Neural cell (in vitro differentiated cells): ENCODE data around the gene FLYWCH1. TPM values are rescaled to one million over a fixed set of nuclear protein-coding genes. Genes with fewer than 3 reads are reported as not detected.

Source experiments
- H2AFZ ChIP-seq: fragments of 200-600, 300-800 bp; sonication (generic), shearing (Covaris generic); 2 replicates; pipeline ENCODE4 v1.6.0; 2014; ENCODE audit warnings: low read depth, mild to moderate bottlenecking, antibody characterized with exemption, low read length, moderate library complexity
- H3F3A ChIP-seq: fragments of 200-600 bp; shearing (Covaris generic); 2 replicates; pipeline ENCODE4 v1.6.1; 2016; ENCODE audit warnings: mild to moderate bottlenecking, moderate library complexity, mixed read lengths, antibody characterized with exemption, low read length; ENCODE audit not compliant: insufficient read depth, poor library complexity, severe bottlenecking
- H3K27ac ChIP-seq: fragments of 200-600, 300-800 bp; sonication (generic), shearing (Covaris generic); 2 replicates; pipeline ENCODE4 v1.5.1; 2014; ENCODE audit warnings: mild to moderate bottlenecking, low read length, moderate library complexity
- H3K27me3 ChIP-seq: fragments of 300-800, 200-600 bp; sonication (generic), shearing (Covaris generic); 2 replicates; pipeline ENCODE4 v1.6.0; 2014; ENCODE audit warnings: mild to moderate bottlenecking, low read depth, low read length, moderate library complexity; ENCODE audit not compliant: insufficient read depth
- H3K36me3 ChIP-seq: fragments of 300-800, 200-600 bp; sonication (generic), shearing (Covaris generic); 2 replicates; pipeline ENCODE4 v1.5.1; 2014; ENCODE audit warnings: mild to moderate bottlenecking, antibody characterized with exemption, low read length, moderate library complexity; ENCODE audit not compliant: insufficient read depth
- H3K4me2 ChIP-seq: fragments of 300-800, 200-600 bp; sonication (generic), shearing (Covaris generic); 2 replicates; pipeline ENCODE4 v1.6.0; 2014; ENCODE audit warnings: mild to moderate bottlenecking, low read length
- H3K4me3 ChIP-seq: fragments of 300-800, 200-600 bp; sonication (generic), shearing (Covaris generic); 2 replicates; pipeline ENCODE4 v1.5.1; 2014; ENCODE audit warnings: mild to moderate bottlenecking, low read length, moderate library complexity
- H3K79me2 ChIP-seq: fragments of 200-600 bp; shearing (Covaris generic); replicated peaks from 2 replicates; pipeline ENCODE4 v1.6.0; 2014; ENCODE audit warnings: mild to moderate bottlenecking, low read length, moderate library complexity; ENCODE audit not compliant: insufficient read depth
- H3K9ac ChIP-seq: fragments of 300-800, 200-600 bp; sonication (generic), shearing (Covaris generic); 2 replicates; pipeline ENCODE4 v1.6.1; 2016; ENCODE audit warnings: mild to moderate bottlenecking, low read length, mixed read lengths
- H3K9me2 ChIP-seq: fragments of 200-600 bp; shearing (Covaris generic); 2 replicates; pipeline ENCODE4 v1.6.1; 2016; ENCODE audit warnings: mild to moderate bottlenecking, low read length, mixed read lengths; ENCODE audit not compliant: insufficient read depth
- H3K9me3 ChIP-seq: fragments of 200-600, 300-800 bp; sonication (generic), shearing (Covaris generic); 2 replicates; pipeline ENCODE4 v1.6.1; 2016; ENCODE audit warnings: mild to moderate bottlenecking, mixed run types, low read length, moderate library complexity, mixed read lengths
- H4K20me1 ChIP-seq: fragments of 200-600 bp; shearing (Covaris generic); 2 replicates; pipeline ENCODE4 v1.6.1; 2016; ENCODE audit warnings: mild to moderate bottlenecking, mixed run types; ENCODE audit not compliant: insufficient read depth
- EP300 ChIP-seq: fragments of 450-650 bp; conservative IDR thresholded peaks from 2 replicates; pipeline ENCODE4 v1.6.1; 2014; ENCODE audit warnings: antibody characterized with exemption, mild to moderate bottlenecking, moderate library complexity; ENCODE audit not compliant: poor library complexity, severe bottlenecking
- EZH2 ChIP-seq: fragments of 200-600, 300-800 bp; shearing (Covaris generic), sonication (generic); IDR thresholded peaks from 2 replicates; pipeline ENCODE4 v1.6.1; 2014; ENCODE audit warnings: antibody characterized with exemption, low read length, borderline replicate concordance, mild to moderate bottlenecking; ENCODE audit not compliant: insufficient read depth, poor library complexity, severe bottlenecking
- MXI1 ChIP-seq: fragments of 450-650 bp; conservative IDR thresholded peaks from 2 replicates; pipeline ENCODE4 v1.6.1; 2014; ENCODE audit warnings: antibody characterized with exemption, mild to moderate bottlenecking; ENCODE audit not compliant: poor library complexity, severe bottlenecking
- POLR2AphosphoS5 ChIP-seq: IDR thresholded peaks from 2 replicates; pipeline ENCODE4 v1.6.1; 2012
- RAD21 ChIP-seq: fragments of 450-650 bp; conservative IDR thresholded peaks from 2 replicates; pipeline ENCODE4 v1.6.1; 2014; ENCODE audit warnings: antibody characterized with exemption, mild to moderate bottlenecking, moderate library complexity
- SMC3 ChIP-seq: fragments of 450-650 bp; conservative IDR thresholded peaks from 2 replicates; pipeline ENCODE4 v1.6.1; 2014; ENCODE audit warnings: antibody characterized with exemption, mild to moderate bottlenecking, moderate library complexity; ENCODE audit not compliant: poor library complexity
- TAF1 ChIP-seq: IDR thresholded peaks from 2 replicates; pipeline ENCODE4 v1.6.1; 2012; ENCODE audit warnings: low read depth
- polyA plus RNA-seq: library from polyadenylated mRNA; depleted of rRNA; stranded (reverse); fragments of >200 nt; gene quantifications from 2 replicates; pipeline ENCODE4 v1.2.3, GENCODE V29; 2014
- TF ChIP-seq, protein P1 (sequence below): IDR thresholded peaks from 2 replicates; pipeline ENCODE4 v1.6.1; 2012; ENCODE audit warnings: borderline replicate concordance
- TF ChIP-seq, protein P2 (sequence below): fragments of 450-650 bp; IDR thresholded peaks from 2 replicates; pipeline ENCODE4 v1.5.1; 2014; ENCODE audit warnings: antibody characterized with exemption, mild to moderate bottlenecking, moderate library complexity; ENCODE audit not compliant: poor library complexity, severe bottlenecking

FLYWCH1 gene
- polyA plus RNA-seq, 1 donor from 2014 or later, result 33.0 TPM

DNA sequence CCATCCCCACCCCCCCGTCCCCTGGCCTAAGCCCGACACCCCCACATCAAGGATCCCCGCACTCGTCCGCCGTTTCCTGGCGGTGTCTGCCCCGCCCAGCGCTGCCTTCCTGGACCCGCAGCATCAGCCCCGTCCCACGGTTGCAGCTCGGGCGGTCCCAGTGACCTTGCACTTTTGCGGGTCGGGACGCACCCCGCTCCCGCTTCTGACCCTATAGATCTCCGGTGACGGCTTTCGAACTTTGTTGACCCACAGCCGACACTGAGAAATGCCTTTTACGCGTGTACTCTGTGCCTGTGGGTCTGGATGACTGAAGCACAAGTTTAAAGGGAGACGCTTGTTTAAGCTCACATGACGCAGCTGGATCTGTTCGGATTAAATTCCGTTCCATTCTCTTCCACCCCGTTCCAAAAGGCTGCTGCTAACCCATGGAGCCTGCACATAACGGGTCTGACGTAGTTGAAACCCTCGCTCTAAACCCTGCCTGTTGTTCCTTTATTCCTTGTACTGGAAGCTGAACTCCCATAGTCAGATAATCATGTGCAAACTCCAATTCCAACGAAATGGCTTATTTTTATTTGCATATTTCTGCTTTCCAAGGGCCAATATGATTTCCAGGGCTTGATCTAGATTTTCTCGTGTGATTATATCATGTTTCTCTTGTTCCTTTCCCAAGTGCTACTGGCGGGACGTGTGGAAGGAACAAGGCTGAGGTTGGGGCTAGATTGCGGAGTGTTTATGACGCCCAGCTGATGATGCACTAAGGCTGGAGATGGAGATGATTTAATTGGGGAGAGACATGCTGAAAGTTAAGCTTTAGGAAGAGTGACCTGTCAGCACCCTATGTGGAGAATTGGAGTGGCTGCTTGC is 834 bp downstream of the FLYWCH1 start:
- TF ChIP-seq EP300 (no peak), TAF1 (no peak), POLR2AphosphoS5 (no peak), EZH2 (no peak), SMC3 (no peak), RAD21 (no peak)
- TF ChIP-seq, protein P1, sequence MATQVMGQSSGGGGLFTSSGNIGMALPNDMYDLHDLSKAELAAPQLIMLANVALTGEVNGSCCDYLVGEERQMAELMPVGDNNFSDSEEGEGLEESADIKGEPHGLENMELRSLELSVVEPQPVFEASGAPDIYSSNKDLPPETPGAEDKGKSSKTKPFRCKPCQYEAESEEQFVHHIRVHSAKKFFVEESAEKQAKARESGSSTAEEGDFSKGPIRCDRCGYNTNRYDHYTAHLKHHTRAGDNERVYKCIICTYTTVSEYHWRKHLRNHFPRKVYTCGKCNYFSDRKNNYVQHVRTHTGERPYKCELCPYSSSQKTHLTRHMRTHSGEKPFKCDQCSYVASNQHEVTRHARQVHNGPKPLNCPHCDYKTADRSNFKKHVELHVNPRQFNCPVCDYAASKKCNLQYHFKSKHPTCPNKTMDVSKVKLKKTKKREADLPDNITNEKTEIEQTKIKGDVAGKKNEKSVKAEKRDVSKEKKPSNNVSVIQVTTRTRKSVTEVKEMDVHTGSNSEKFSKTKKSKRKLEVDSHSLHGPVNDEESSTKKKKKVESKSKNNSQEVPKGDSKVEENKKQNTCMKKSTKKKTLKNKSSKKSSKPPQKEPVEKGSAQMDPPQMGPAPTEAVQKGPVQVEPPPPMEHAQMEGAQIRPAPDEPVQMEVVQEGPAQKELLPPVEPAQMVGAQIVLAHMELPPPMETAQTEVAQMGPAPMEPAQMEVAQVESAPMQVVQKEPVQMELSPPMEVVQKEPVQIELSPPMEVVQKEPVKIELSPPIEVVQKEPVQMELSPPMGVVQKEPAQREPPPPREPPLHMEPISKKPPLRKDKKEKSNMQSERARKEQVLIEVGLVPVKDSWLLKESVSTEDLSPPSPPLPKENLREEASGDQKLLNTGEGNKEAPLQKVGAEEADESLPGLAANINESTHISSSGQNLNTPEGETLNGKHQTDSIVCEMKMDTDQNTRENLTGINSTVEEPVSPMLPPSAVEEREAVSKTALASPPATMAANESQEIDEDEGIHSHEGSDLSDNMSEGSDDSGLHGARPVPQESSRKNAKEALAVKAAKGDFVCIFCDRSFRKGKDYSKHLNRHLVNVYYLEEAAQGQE, result no peak
- TF ChIP-seq, protein P2, sequence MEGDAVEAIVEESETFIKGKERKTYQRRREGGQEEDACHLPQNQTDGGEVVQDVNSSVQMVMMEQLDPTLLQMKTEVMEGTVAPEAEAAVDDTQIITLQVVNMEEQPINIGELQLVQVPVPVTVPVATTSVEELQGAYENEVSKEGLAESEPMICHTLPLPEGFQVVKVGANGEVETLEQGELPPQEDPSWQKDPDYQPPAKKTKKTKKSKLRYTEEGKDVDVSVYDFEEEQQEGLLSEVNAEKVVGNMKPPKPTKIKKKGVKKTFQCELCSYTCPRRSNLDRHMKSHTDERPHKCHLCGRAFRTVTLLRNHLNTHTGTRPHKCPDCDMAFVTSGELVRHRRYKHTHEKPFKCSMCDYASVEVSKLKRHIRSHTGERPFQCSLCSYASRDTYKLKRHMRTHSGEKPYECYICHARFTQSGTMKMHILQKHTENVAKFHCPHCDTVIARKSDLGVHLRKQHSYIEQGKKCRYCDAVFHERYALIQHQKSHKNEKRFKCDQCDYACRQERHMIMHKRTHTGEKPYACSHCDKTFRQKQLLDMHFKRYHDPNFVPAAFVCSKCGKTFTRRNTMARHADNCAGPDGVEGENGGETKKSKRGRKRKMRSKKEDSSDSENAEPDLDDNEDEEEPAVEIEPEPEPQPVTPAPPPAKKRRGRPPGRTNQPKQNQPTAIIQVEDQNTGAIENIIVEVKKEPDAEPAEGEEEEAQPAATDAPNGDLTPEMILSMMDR, result no peak
- Histone ChIP-seq H3K27me3 (no peaks in the 10 kb centered on the region), H3K9ac (peak overlapping the region; percentile 79), H3K9me2 (no peaks in the 10 kb centered on the region), H3K4me2 (peak overlapping the region; percentile 74), H4K20me1 (no peaks in the 10 kb centered on the region), H3K4me3 (peak overlapping the region; percentile 93), H2AFZ (no peak overlapping the region), H3K36me3 (no peaks in the 10 kb centered on the region), H3K9me3 (no peaks in the 10 kb centered on the region), H3K79me2 (peaks cover 4% of the 10 kb centered on the region), H3K27ac (peak overlapping the region; percentile 28), H3F3A (no peaks in the 10 kb centered on the region)

DNA sequence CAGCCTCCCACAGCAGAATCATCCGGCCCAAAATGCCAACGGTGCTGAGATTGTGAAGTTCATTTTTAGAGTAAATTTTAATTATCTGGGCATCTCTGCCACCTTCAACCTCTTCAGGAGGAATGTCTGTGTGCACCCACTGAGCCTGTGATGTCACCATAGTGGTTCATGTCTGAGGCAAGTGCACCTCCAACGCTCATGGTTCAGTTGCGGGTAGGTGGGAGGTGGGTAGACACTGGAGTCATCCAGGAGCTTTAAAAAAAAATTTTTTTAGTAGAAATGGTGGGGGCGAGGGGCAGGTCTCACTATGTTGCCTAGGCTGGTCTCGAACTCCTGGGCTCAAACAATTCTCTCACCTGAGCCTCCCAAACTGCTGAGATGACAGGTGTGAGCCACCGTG is 1.9 kb downstream of the FLYWCH1 start:
- Histone ChIP-seq H3K9me2 (no peaks in the 10 kb centered on the region), H3K79me2 (peaks cover 4% of the 10 kb centered on the region), H3K27ac (no peak overlapping the region), H3F3A (no peaks in the 10 kb centered on the region), H3K4me3 (peak overlapping the region; percentile 93), H4K20me1 (no peaks in the 10 kb centered on the region), H3K36me3 (no peaks in the 10 kb centered on the region), H3K9ac (no peak overlapping the region), H2AFZ (no peak overlapping the region), H3K4me2 (no peak overlapping the region), H3K9me3 (no peaks in the 10 kb centered on the region), H3K27me3 (no peaks in the 10 kb centered on the region)
- no peak for TF ChIP-seq TAF1
- TF ChIP-seq, protein P1, result no peak
- TF ChIP-seq RAD21, result no peak
- no peak for TF ChIP-seq POLR2AphosphoS5
- no peak for TF ChIP-seq SMC3
- TF ChIP-seq EZH2, result no peak
- no peak for TF ChIP-seq MXI1
